PC-3 (cell line): ENCODE measurements around the gene KLF14. TPM values are rescaled to one million over a fixed set of nuclear protein-coding genes. Genes with fewer than 3 reads are reported as not detected.

Experiments used
- ATAC-seq: fragments of 200-7000 bp; cut with Tn5 transposase; 2 replicates; pipeline ENCODE4 v1.9.1; 2020; ENCODE audit warnings: mild to moderate bottlenecking, moderate library complexity
- BruUV-seq: library from RNA; stranded (reverse); fragments of 400-500 nt; replicated peaks from 2 replicates; lab custom pipeline; 2021; lab: Mats Ljungman, UMichigan
- CTCF ChIA-PET: fragments of 300-600 bp; sonication (Branson Sonifier 250); formaldehyde crosslinking; loops from one replicate; lab custom pipeline; 2022; ENCODE audit warnings: antibody characterized with exemption; lab: Charles Lee
- POLR2A ChIA-PET: fragments of 300-600 bp; sonication (Branson Sonifier 250); formaldehyde crosslinking; loops from one replicate; lab custom pipeline; 2022; ENCODE audit warnings: antibody characterized with exemption; ENCODE audit not compliant: unreplicated experiment; lab: Charles Lee
- DNase-seq: peaks from one replicate; pipeline ENCODE4 v3.0.0-alpha.2; 2015
- H2AFZ ChIP-seq: fragments of 300-600 bp; sonication (generic); 2 replicates; pipeline ENCODE4 v1.6.0; 2016; ENCODE audit warnings: antibody characterized with exemption, low read length
- H3F3A ChIP-seq: fragments of 300-600 bp; sonication (generic); one replicate; pipeline ENCODE4 v1.6.0; 2017; ENCODE audit warnings: antibody characterized with exemption, low read length, control low read depth, mild to moderate bottlenecking; ENCODE audit not compliant: unreplicated experiment
- H3K27ac ChIP-seq: fragments of 300-600 bp; sonication (generic); 2 replicates; pipeline ENCODE4 v1.5.1; 2016; ENCODE audit warnings: mild to moderate bottlenecking, low read length
- H3K27me3 ChIP-seq: fragments of 300-600 bp; sonication (generic); 2 replicates; pipeline ENCODE4 v1.6.1; 2016; ENCODE audit warnings: low read length, mixed read lengths
- H3K36me3 ChIP-seq: fragments of 300-600 bp; sonication (generic); 2 replicates; pipeline ENCODE4 v1.6.1; 2016; ENCODE audit warnings: low read depth, mixed run types, low read length, mixed read lengths
- H3K4me1 ChIP-seq: fragments of 300-600 bp; sonication (generic); 2 replicates; pipeline ENCODE4 v1.5.1; 2016; ENCODE audit warnings: low read length; ENCODE audit not compliant: insufficient read depth
- H3K4me2 ChIP-seq: fragments of 300-600 bp; sonication (generic); 2 replicates; pipeline ENCODE4 v1.6.0; 2016; ENCODE audit warnings: low read length
- H3K4me3 ChIP-seq: fragments of 300-600 bp; sonication (generic); 2 replicates; pipeline ENCODE4 v1.5.1; 2016; ENCODE audit warnings: mild to moderate bottlenecking, low read length, mixed read lengths
- H3K79me2 ChIP-seq: fragments of 300-600 bp; sonication (generic); 2 replicates; pipeline ENCODE4 v1.6.1; 2017; ENCODE audit warnings: low read length, mixed read lengths
- H3K9ac ChIP-seq: fragments of 300-600 bp; sonication (generic); 2 replicates; pipeline ENCODE4 v1.6.0; 2016; ENCODE audit warnings: mild to moderate bottlenecking, low read length
- H3K9me2 ChIP-seq: fragments of 300-600 bp; sonication (generic); replicated peaks from 2 replicates; pipeline ENCODE4 v1.6.1; 2016; ENCODE audit warnings: mixed run types, low read length, mixed read lengths
- H3K9me3 ChIP-seq: fragments of 300-600 bp; sonication (generic); 2 replicates; pipeline ENCODE4 v1.6.1; 2016; ENCODE audit warnings: low read length, mixed read lengths
- H4K20me1 ChIP-seq: fragments of 300-600 bp; sonication (generic); 2 replicates; pipeline ENCODE4 v1.6.1; 2016; ENCODE audit warnings: low read length, mixed read lengths
- EZH2 ChIP-seq: fragments of 300-600 bp; sonication (generic); IDR thresholded peaks from one replicate; pipeline ENCODE4 v1.6.1; 2017; ENCODE audit warnings: antibody characterized with exemption, mild to moderate bottlenecking, low read length; ENCODE audit not compliant: unreplicated experiment
- EZH2phosphoT487 ChIP-seq: fragments of 300-600 bp; sonication (generic); IDR thresholded peaks from 2 replicates; pipeline ENCODE4 v1.6.1; 2018; ENCODE audit warnings: mild to moderate bottlenecking, antibody characterized with exemption, low read length, borderline replicate concordance
- intact Hi-C: fragments of 100-400 bp; cut with micrococcal nuclease; formaldehyde crosslinking; loops from 2 replicates; pipeline ENCODE4 v1.9.0; 2023
- total RNA-seq: library from RNA; depleted of rRNA; stranded (reverse); fragments of >200 nt; gene quantifications from 2 replicates; pipeline ENCODE4 v1.2.3, GENCODE V29; 2014; rRNA removed
- TF ChIP-seq, protein P1 (sequence below): fragments of 300-600 bp; sonication (generic); conservative IDR thresholded peaks from 2 replicates; pipeline ENCODE4 v1.5.1; 2017; ENCODE audit warnings: antibody characterized with exemption, low read depth, mild to moderate bottlenecking, low read length

KLF14 gene
- total RNA-seq, 1 experiment from 2014 or later: not detected

DNA sequence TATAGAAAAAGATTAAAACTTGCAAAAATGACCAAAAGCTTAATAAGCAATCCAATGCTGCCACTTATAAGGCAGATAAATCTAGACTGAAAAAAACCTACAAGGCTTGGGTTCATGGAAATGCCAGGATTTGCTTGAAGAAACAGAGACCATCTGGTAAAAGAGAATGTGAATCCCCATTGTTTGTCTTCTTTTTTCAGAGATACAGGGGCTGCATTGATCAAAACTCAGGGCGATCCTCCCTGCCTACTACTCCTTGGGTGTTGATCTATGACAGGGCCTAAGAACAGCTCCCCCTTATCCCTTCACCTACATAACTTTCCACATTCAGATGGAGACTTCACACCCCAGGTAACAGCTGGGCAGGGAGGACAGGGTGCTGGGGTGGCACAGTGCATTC, 44.3 kb downstream of the KLF14 start:
- POLR2A ChIA-PET: interaction anchor here (0.6 kb wide), 1 partner anchor 484 kb away, joined by 5 read pairs; no protein-coding TSS in a partner anchor
- BruUV-seq: no TSS peak
- Histone ChIP-seq H3F3A (no peaks in the 10 kb centered on the region), H3K4me3 (no peak overlapping the region), H3K4me2 (no peak overlapping the region), H3K27ac (no peak overlapping the region), H3K79me2 (no peaks in the 10 kb centered on the region), H2AFZ (no peak overlapping the region), H3K27me3 (no peaks in the 10 kb centered on the region), H3K36me3 (no peaks in the 10 kb centered on the region), H3K9me3 (no peaks in the 10 kb centered on the region), H3K9me2 (no peaks in the 10 kb centered on the region), H3K9ac (no peak overlapping the region), H4K20me1 (no peaks in the 10 kb centered on the region), H3K4me1 (no peaks in the 10 kb centered on the region)
- TF ChIP-seq EZH2phosphoT487 (no peak), EZH2 (no peak)
- TF ChIP-seq, protein P1, sequence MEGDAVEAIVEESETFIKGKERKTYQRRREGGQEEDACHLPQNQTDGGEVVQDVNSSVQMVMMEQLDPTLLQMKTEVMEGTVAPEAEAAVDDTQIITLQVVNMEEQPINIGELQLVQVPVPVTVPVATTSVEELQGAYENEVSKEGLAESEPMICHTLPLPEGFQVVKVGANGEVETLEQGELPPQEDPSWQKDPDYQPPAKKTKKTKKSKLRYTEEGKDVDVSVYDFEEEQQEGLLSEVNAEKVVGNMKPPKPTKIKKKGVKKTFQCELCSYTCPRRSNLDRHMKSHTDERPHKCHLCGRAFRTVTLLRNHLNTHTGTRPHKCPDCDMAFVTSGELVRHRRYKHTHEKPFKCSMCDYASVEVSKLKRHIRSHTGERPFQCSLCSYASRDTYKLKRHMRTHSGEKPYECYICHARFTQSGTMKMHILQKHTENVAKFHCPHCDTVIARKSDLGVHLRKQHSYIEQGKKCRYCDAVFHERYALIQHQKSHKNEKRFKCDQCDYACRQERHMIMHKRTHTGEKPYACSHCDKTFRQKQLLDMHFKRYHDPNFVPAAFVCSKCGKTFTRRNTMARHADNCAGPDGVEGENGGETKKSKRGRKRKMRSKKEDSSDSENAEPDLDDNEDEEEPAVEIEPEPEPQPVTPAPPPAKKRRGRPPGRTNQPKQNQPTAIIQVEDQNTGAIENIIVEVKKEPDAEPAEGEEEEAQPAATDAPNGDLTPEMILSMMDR: no peak
- no peak for ATAC-seq
- intact Hi-C loops: no loop called here
- DNase-seq: no peak
- CTCF ChIA-PET: no interaction called here

DNA sequence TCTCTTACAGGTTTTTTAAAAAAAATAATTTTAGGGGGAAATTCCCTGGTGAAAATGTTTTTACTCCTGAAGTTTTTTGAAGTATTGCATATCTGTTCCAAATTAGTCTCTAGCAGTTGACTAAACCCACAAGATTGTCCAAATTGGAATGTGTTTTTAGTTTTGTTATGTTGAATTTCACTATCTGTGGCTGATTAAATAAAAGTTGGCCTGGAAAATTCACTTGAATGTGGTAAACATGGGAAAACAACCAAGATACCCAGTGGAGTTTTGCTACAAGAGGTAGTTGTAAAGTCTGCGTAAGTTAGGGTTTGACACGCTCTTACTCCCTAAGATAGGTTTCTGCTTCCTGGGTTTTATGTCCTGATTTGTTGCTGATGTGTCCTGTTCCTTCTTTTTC, 51.0 kb downstream of the KLF14 start:
- Histone ChIP-seq H3K4me1 (no peaks in the 10 kb centered on the region), H3K36me3 (no peaks in the 10 kb centered on the region), H3K9me3 (no peaks in the 10 kb centered on the region), H3K79me2 (no peaks in the 10 kb centered on the region), H2AFZ (no peak overlapping the region), H3K27ac (no peak overlapping the region), H3F3A (no peaks in the 10 kb centered on the region), H3K4me2 (no peak overlapping the region), H3K4me3 (no peak overlapping the region), H3K9me2 (no peaks in the 10 kb centered on the region), H3K27me3 (no peaks in the 10 kb centered on the region), H4K20me1 (no peaks in the 10 kb centered on the region), H3K9ac (no peak overlapping the region)
- intact Hi-C loops: no loop called here
- TF ChIP-seq EZH2phosphoT487: no peak
- no peak for TF ChIP-seq EZH2
- TF ChIP-seq, protein P1: no peak
- ChIA-PET CTCF (no interaction called here), POLR2A (no interaction called here)
- BruUV-seq: no TSS peak
- ATAC-seq: no peak
- DNase-seq: no peak

Other genes starting within 250 kb of the KLF14 start
- gene MEST, start 242.1 kb downstream of the KLF14 start, total RNA-seq: 21.1 and 25.2 TPM in 2 replicates
- 9.1 and 10.3 TPM in 2 replicates for gene COPG2, start 65.5 kb downstream of the KLF14 start, total RNA-seq
- gene TSGA13, start 47.7 kb downstream of the KLF14 start, total RNA-seq: not detected in 2 replicates